Measurements from ENCODE around the gene SLC45A1. TPM values are rescaled to one million over a fixed set of nuclear protein-coding genes. Genes with fewer than 3 reads are reported as not detected.
A peak's percentile ranks its signal among the peaks of the same experiment; 100 is the strongest.

The SLC45A1 gene
- polyA plus RNA-seq, 3 donors: 0.21 TPM; not detected in 2

- Histone ChIP-seq H3K9me3 (replicated peaks in 1 of 2; ENCODE audit: control insufficient read depth in 1 of 2, insufficient read depth in 1 of 2, low read length in 2 of 2) (no peaks in the 10 kb centered on the region), H3K4me3 (replicated peaks in 1 of 3; ENCODE audit: low read depth in 2 of 3, low read length in 3 of 3) (no peak overlapping the region), H3K27ac (ENCODE audit: low read depth in 1 of 2, low read length in 2 of 2) (no peak overlapping the region), H3K79me2 (ENCODE audit: insufficient read depth, low read length) (no peaks in the 10 kb centered on the region), H3K4me1 (ENCODE audit: control insufficient read depth in 1 of 2, insufficient read depth in 2 of 2, low read length in 2 of 2) (no peaks in the 10 kb centered on the region), H2AFZ (ENCODE audit: insufficient read depth, low read depth, low read length, poor library complexity, severe bottlenecking) (no peak overlapping the region), H3K36me3 (replicated peaks in 1 of 2; ENCODE audit: control insufficient read depth in 1 of 2, insufficient read depth in 2 of 2, low read length in 2 of 2) (no peaks in the 10 kb centered on the region), H4K20me1 (ENCODE audit: insufficient read depth, low read length) (no peaks in the 10 kb centered on the region), H3K9ac (ENCODE audit: insufficient read depth, low read length, poor library complexity, severe bottlenecking) (no peak overlapping the region), H3K27me3 (ENCODE audit: control insufficient read depth in 2 of 2, insufficient read depth in 2 of 2, low read length in 2 of 2) (no peaks in the 10 kb centered on the region), H3K4me2 (replicated peaks; ENCODE audit: extremely low read depth, low read length, poor library complexity, severe bottlenecking) (no peak overlapping the region)
- intact Hi-C loops (cut with micrococcal nuclease): no loop called here
- no peaks in the 10 kb centered on the region for H3K4me1 Mint-ChIP-seq
- no peaks in the 10 kb centered on the region for H3K36me3 Mint-ChIP-seq
- H3K4me3 Mint-ChIP-seq: no peak overlapping the region
- peaks cover 0 to 2% (median 0%) of the 10 kb centered on the region in 7 donors for H3K9me3 Mint-ChIP-seq
- H3K27ac Mint-ChIP-seq: no peak overlapping the region
- no peak for TF ChIP-seq CTCF (IDR thresholded peaks at IDR 0.05)
- WGBS (ENCODE audit: insufficient coverage): 55% methylated on average over 7 of the region's 8 CpGs
- no peak for DNase-seq
- H3K27me3 Mint-ChIP-seq (ENCODE audit: low read depth in 3 of 3): peaks cover 8 to 15% (median 12%) of the 10 kb centered on the region in 3 donors
Observed at GRCh38 chr1:8274352-8274751, 43.6 kb upstream of the SLC45A1 start.

- Mint-ChIP-seq H3K27ac (peak overlapping the region in 1 of 7 donors; percentile 44), H3K27me3 (ENCODE audit: low read depth in 3 of 3) (peaks cover 9 to 12% (median 9%) of the 10 kb centered on the region in 3 donors), H3K4me1 (no peaks in the 10 kb centered on the region), H3K36me3 (no peaks in the 10 kb centered on the region), H3K4me3 (no peak overlapping the region), H3K9me3 (peaks cover 0 to 5% (median 2%) of the 10 kb centered on the region in 7 donors)
- TF ChIP-seq CTCF (IDR thresholded peaks at IDR 0.05): no peak
- intact Hi-C loops (cut with micrococcal nuclease): no loop called here
- Histone ChIP-seq H3K27ac (ENCODE audit: low read depth in 1 of 2, low read length in 2 of 2) (no peak overlapping the region), H3K36me3 (replicated peaks in 1 of 2; ENCODE audit: control insufficient read depth in 1 of 2, insufficient read depth in 2 of 2, low read length in 2 of 2) (no peaks in the 10 kb centered on the region), H3K4me3 (replicated peaks in 1 of 3; ENCODE audit: low read depth in 2 of 3, low read length in 3 of 3) (no peak overlapping the region), H3K9me3 (replicated peaks in 1 of 2; ENCODE audit: control insufficient read depth in 1 of 2, insufficient read depth in 1 of 2, low read length in 2 of 2) (no peaks in the 10 kb centered on the region), H3K4me1 (ENCODE audit: control insufficient read depth in 1 of 2, insufficient read depth in 2 of 2, low read length in 2 of 2) (no peaks in the 10 kb centered on the region), H3K27me3 (ENCODE audit: control insufficient read depth in 2 of 2, insufficient read depth in 2 of 2, low read length in 2 of 2) (no peaks in the 10 kb centered on the region), H3K79me2 (ENCODE audit: insufficient read depth, low read length) (no peaks in the 10 kb centered on the region), H2AFZ (ENCODE audit: insufficient read depth, low read depth, low read length, poor library complexity, severe bottlenecking) (no peak overlapping the region), H3K9ac (ENCODE audit: insufficient read depth, low read length, poor library complexity, severe bottlenecking) (no peak overlapping the region), H4K20me1 (ENCODE audit: insufficient read depth, low read length) (no peaks in the 10 kb centered on the region), H3K4me2 (replicated peaks; ENCODE audit: extremely low read depth, low read length, poor library complexity, severe bottlenecking) (no peak overlapping the region)
- WGBS (ENCODE audit: insufficient coverage): 88% methylated on average over 20 of the region's 21 CpGs
- DNase-seq: no peak
Observed at GRCh38 chr1:8276173-8276914, 41.6 kb upstream of the SLC45A1 start.
